GM12801 (cell line): ENCODE data around the gene PARP15.

Experiments
- TF ChIP-seq, protein P1 (sequence below): IDR thresholded peaks from one replicate; pipeline ENCODE4 v1.5.1; 2011; ENCODE audit warnings: control low read depth; ENCODE audit not compliant: insufficient read length; ENCODE audit errors: extremely low read depth

Gene PARP15

DNA sequence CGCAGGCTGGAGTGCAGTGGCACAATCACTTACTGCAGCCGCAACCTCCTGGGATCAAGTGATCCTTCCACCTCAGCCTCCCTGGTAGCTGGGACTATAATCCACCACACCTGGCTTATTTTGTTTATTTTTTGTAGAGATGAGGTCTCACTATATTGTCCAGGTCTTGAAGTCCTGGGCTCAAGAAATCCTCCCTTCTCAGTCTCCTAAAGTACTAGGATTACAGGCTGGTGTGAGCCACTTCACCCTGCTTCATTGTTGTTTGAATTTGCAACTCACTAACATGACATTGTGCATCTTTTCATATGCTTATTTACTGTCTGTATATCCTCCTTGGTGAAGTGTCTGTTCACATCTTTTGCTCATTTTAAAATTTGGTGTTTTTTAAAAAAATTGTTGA is 10.1 kb downstream of the PARP15 start:
- TF ChIP-seq, protein P1, sequence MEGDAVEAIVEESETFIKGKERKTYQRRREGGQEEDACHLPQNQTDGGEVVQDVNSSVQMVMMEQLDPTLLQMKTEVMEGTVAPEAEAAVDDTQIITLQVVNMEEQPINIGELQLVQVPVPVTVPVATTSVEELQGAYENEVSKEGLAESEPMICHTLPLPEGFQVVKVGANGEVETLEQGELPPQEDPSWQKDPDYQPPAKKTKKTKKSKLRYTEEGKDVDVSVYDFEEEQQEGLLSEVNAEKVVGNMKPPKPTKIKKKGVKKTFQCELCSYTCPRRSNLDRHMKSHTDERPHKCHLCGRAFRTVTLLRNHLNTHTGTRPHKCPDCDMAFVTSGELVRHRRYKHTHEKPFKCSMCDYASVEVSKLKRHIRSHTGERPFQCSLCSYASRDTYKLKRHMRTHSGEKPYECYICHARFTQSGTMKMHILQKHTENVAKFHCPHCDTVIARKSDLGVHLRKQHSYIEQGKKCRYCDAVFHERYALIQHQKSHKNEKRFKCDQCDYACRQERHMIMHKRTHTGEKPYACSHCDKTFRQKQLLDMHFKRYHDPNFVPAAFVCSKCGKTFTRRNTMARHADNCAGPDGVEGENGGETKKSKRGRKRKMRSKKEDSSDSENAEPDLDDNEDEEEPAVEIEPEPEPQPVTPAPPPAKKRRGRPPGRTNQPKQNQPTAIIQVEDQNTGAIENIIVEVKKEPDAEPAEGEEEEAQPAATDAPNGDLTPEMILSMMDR: no peak

DNA sequence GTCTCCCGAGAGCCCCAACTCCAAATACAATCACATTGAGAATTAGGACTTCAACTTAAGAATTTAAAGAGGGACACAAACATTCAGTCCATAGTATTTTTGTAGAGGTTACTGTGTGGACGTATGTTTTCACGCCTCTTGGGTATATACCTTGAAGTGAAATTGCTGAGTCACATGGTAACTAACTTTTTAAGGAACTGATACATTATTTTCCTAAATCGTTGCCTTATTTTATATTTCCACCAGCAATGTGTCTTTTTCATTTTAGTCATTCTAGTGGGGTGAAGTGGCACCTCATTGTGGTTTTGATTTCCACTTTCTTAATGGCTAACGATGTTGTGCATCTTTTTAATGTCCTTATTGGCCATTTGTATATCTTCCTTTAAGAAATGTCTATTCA is 11.8 kb downstream of the PARP15 start:
- TF ChIP-seq, protein P1: no peak

DNA sequence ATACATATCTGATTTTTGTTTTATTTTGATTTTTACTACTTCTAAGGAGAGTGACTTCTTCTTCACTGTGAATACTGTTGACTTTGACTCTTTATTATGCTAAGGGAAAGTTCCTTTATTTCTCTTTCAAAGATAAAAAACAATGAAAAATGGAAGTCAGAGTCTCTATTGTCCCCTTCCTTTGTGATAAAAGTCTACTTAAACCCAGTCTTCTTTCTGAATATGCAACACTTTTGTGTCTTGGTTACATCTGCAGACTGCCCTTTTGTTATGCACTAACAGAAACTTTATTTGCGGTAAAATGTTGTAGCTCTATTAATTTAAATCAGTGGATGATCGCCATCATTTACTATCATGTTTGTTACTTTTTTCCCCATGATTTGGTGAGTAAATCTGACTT is 13.2 kb downstream of the PARP15 start:
- TF ChIP-seq, protein P1: no peak

DNA sequence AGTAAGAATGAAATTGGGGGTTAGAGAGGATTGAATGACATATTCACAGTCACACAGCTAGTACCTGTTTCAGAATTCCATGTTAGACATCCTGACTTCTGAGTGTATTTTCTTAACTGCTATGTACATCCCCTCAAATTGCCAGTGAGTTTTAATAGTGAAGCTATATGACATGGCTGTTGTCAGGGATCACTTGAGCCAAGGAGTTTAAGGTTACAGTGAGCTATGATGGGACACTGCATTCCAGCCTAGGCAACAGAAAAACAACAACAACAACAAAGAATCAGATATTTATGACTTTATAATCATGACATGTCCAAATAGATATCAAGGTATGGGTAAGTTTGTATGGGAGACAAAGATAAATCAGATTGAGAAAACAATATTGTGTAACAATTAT is 16.6 kb downstream of the PARP15 start:
- TF ChIP-seq, protein P1: no peak

DNA sequence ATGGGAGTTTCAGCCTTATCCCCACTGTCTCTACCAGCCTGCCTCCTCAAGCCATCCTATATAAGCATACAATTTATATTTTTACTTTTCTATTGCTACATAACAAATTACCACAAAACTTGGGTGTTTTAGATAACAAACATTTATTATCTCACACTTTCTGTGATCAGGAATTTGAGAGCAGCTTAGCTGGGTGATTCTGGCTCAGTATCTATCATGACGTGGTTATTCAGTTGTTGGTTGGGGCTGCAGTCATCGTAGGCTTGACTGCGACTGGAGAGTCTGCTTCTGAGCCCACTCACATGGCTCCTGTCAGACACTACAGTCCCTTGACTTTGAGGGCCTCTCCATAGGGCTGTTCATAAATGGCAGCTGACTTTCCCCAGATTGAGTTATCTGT is 20.7 kb downstream of the PARP15 start:
- TF ChIP-seq, protein P1: no peak

DNA sequence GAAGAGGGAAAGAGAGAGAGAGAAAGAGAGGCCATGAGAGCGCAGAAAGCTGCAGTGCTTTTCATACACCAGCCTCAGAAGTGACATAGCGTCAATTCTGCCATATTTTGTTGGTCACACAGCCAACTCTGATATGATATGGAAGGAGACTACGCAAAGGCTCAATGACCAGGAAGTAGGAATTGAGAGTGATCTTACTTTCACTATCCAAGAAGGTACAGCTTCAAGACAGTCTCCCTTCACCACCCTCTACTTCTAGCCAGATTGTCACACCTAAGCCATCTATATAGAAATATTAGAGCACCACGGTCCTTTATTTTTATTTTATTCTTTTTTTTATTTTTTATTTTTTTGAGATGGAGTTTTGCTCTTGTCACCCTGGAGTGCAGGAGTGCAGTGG is 21.1 kb downstream of the PARP15 start:
- TF ChIP-seq, protein P1: no peak

DNA sequence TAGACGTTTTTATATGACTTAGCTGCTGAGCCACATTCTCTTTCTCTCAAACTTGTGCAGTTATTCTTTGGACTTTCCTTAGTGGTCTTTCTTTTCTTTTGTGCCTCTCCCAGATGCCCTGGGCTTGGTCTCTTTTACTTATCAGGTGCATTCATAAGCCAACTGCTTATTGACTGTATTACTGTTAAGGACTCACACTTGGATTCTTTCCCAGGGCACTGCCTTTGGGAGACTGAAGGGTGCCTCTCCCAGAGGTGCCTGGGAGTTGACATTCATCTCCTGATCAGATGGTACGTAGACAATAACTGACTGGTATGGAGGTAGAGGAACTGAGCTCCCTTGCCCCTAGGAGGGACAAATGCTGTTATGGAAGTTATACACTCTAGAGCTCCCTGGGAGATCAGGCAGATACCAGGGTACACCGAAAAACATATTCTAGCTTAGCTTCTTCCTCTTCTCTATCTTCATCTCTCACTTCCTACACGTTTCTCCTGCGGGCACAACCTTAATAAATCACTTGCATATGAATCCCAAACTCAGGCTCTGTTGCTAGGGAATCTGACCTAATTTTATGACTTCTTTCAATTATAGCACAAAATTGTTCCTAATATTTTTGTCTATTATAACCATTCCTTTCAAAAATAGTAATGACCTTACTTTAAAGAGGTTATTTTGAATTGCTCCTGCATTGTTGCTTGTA is 24.7 kb downstream of the PARP15 start:
- TF ChIP-seq, protein P1: no peak

DNA sequence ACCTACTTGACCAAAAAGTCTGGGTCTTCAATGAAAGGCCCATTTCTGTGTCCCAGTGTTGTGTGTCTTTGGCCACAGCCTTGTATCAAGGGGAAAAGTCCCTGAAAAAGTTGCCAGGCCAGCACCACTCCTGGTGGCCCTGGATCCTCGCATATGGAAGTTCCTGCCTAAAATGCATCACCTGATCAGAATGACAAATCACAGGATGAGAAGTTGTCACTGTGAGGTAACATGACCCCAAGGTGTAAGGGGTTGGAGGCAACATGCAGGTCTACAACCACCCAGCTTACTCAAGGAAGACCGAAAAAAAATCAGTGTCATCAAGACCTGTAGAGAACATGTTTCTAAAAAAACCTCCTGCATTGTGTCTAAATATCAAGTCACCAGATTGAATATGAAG is 25.6 kb downstream of the PARP15 start:
- TF ChIP-seq, protein P1: no peak
